ENCODE data around the gene NGDN. TPM values are rescaled to one million over a fixed set of nuclear protein-coding genes. Genes with fewer than 3 reads are reported as not detected.
"Not testable (repeated sequence)": the region's sequence is repeated elsewhere in the genome, so short reads cannot be mapped to it uniquely, and the experiment has no call there.

NGDN gene
- 51.7 and 57.8 TPM in 2 replicates for total RNA-seq

- intact Hi-C loops (cut with micrococcal nuclease), result loop anchor here (1.0 to 10.0 kb wide), 14 partner anchors 82 to 1959 kb away; partner anchors contain the start of genes ACIN1, AP1G2, C14orf119 and DCAF11
Observed at GRCh38 chr14:23469127-23469905, at the start of gene NGDN. Gene NGDN, plus strand, starts transcription at chr14:23469703. Its CDS starts 13 bp downstream, at chr14:23469716.

- intact Hi-C loops (cut with micrococcal nuclease), result no loop called here
Observed at GRCh38 chr14:23421594-23421993, 47.9 kb upstream of the NGDN start.

- intact Hi-C loops (cut with micrococcal nuclease), result no loop called here
Observed at GRCh38 chr14:23423657-23424056, 45.8 kb upstream of the NGDN start.

GRCh38 chr14:23425169-23425568 is 44.3 kb upstream of the NGDN start:
- intact Hi-C loops (cut with micrococcal nuclease), result no loop called here

GRCh38 chr14:23425798-23426197 is 43.7 kb upstream of the NGDN start:
- intact Hi-C loops (cut with micrococcal nuclease), result not testable (repeated sequence)

GRCh38 chr14:23428686-23429495 is 40.6 kb upstream of the NGDN start:
- intact Hi-C loops (cut with micrococcal nuclease), result no loop called here

- intact Hi-C loops (cut with micrococcal nuclease), result no loop called here
Observed at GRCh38 chr14:23430016-23430722, 39.3 kb upstream of the NGDN start.

GRCh38 chr14:23430723-23431085 is 38.8 kb upstream of the NGDN start:
- intact Hi-C loops (cut with micrococcal nuclease), result no loop called here

- intact Hi-C loops (cut with micrococcal nuclease), result no loop called here
Observed at GRCh38 chr14:23431486-23431885, 38.0 kb upstream of the NGDN start.

GRCh38 chr14:23432102-23432925 is 37.2 kb upstream of the NGDN start:
- intact Hi-C loops (cut with micrococcal nuclease), result no loop called here

GRCh38 chr14:23432946-23433345 is 36.6 kb upstream of the NGDN start:
- intact Hi-C loops (cut with micrococcal nuclease), result no loop called here

GRCh38 chr14:23433457-23433856 is 36.0 kb upstream of the NGDN start:
- intact Hi-C loops (cut with micrococcal nuclease), result no loop called here

- intact Hi-C loops (cut with micrococcal nuclease), result no loop called here
Observed at GRCh38 chr14:23434488-23435222, 34.8 kb upstream of the NGDN start.

GRCh38 chr14:23435543-23436326 is 33.8 kb upstream of the NGDN start, which contains the start of gene MYH7:
Gene MYH7, minus strand, starts transcription at chr14:23435660. Its CDS starts 1,928 bp downstream, at chr14:23433732.
- intact Hi-C loops (cut with micrococcal nuclease), result no loop called here

GRCh38 chr14:23436327-23437132 is 33.0 kb upstream of the NGDN start:
- intact Hi-C loops (cut with micrococcal nuclease), result no loop called here

- intact Hi-C loops (cut with micrococcal nuclease), result no loop called here
Observed at GRCh38 chr14:23437133-23438100, 32.1 kb upstream of the NGDN start.
